ENCODE results near the gene FAM53A.

- TF ChIP-seq SUZ12 (IDR thresholded peaks at IDR 0.05), result no peak
- no peak for TF ChIP-seq BHLHE40 (IDR thresholded peaks at IDR 0.05; ENCODE audit: borderline replicate concordance)
- no peak for TF ChIP-seq FOXA1 (IDR thresholded peaks at IDR 0.05)
- no peak for TF ChIP-seq ELF4 (IDR thresholded peaks at IDR 0.05)
- no peak for TF ChIP-seq FOXM1 (IDR thresholded peaks at IDR 0.05; ENCODE audit: borderline replicate concordance)
- TF ChIP-seq PKNOX1 (IDR thresholded peaks at IDR 0.05), result no peak
- TF ChIP-seq NFRKB (IDR thresholded peaks at IDR 0.05), result no peak
- TF ChIP-seq SP1 (IDR thresholded peaks at IDR 0.05), result no peak
- no peak for TF ChIP-seq LEF1 (IDR thresholded peaks at IDR 0.05; ENCODE audit: borderline replicate concordance)
- TF ChIP-seq TARDBP (IDR thresholded peaks at IDR 0.05), result no peak
- no peak for TF ChIP-seq ARNT (IDR thresholded peaks at IDR 0.05)
- TF ChIP-seq HDGF (IDR thresholded peaks at IDR 0.05; ENCODE audit: borderline replicate concordance), result no peak
These were observed 42.2 kb upstream of the FAM53A start for GRCh38 chr4:1726146-1726934.
